GM12878 (cell line): ENCODE measurements around the gene YJU2. TPM values are rescaled to one million over a fixed set of nuclear protein-coding genes. Genes with fewer than 3 reads are reported as not detected.

Source experiments
- ATAC-seq: fragments of 200-7000 bp; cut with Tn5 transposase; 3 replicates; pipeline ENCODE4 v1.9.1; 2020; ENCODE audit warnings: mild to moderate bottlenecking, moderate library complexity
- BruUV-seq: library from RNA; stranded (reverse); fragments of 400-500 nt; replicated peaks from 2 replicates; lab custom pipeline; 2021; lab: Mats Ljungman, UMichigan
- CTCF ChIA-PET: fragments of 300-600 bp; sonication (Branson Sonifier 250); formaldehyde crosslinking; extraction: SDS; loops from one replicate; lab custom pipeline; 2021; ENCODE audit warnings: inconsistent platforms; lab: Yijun Ruan, JAX
- POLR2A ChIA-PET: fragments of 350-600 bp; formaldehyde crosslinking; extraction: SDS; loops from one replicate; lab custom pipeline; 2021; ENCODE audit warnings: inconsistent platforms; lab: Charles Lee
- RAD21 ChIA-PET: fragments of 300-600 bp; sonication (Branson Sonifier 250); formaldehyde crosslinking; loops from one replicate; lab custom pipeline; 2023; ENCODE audit warnings: antibody characterized with exemption; ENCODE audit not compliant: unreplicated experiment; lab: Charles Lee
- SMC1A ChIA-PET: fragments of 300-600 bp; sonication (Branson Sonifier 250); formaldehyde crosslinking; loops from one replicate; lab custom pipeline; 2023; ENCODE audit not compliant: unreplicated experiment, uncharacterized antibody; lab: Charles Lee
- DNase-seq: peaks from one replicate; pipeline ENCODE4 v3.0.0-alpha.2; 2011; ENCODE audit warnings: low read depth, low spot score
- FAIRE-seq: peaks from 3 replicates; lab custom pipeline; 2011; peaks lifted over from hg19 to GRCh38; lab: Jason Lieb, UNC
- H2AFZ ChIP-seq: 2 replicates; pipeline ENCODE4 v1.6.0; 2011; ENCODE audit warnings: low read depth, low read length, control low read depth; ENCODE audit not compliant: control insufficient read depth
- H3K27ac ChIP-seq: 2 replicates; pipeline ENCODE4 v1.5.1; 2011; ENCODE audit warnings: control low read depth; ENCODE audit not compliant: control insufficient read depth, insufficient read depth
- H3K27me3 ChIP-seq, 2 experiments: replicated peaks in 1 of 2; 2 replicates each; pipeline versions ENCODE4 v1.6.0 to v1.6.1; 2011; ENCODE audit warnings: low read length in 1 of 2; ENCODE audit not compliant: control insufficient read depth in 2 of 2, insufficient read depth in 2 of 2
- H3K36me3 ChIP-seq, 2 experiments: 2 replicates each; pipeline ENCODE4 v1.5.1; 2011; ENCODE audit warnings: low read length in 1 of 2; ENCODE audit not compliant: control insufficient read depth in 2 of 2, insufficient read depth in 2 of 2
- H3K4me1 ChIP-seq: 2 replicates; pipeline ENCODE4 v1.6.1; 2011; ENCODE audit warnings: mild to moderate bottlenecking, low read length, moderate library complexity, mixed read lengths; ENCODE audit not compliant: control insufficient read depth, insufficient read depth
- H3K4me2 ChIP-seq: 2 replicates; pipeline ENCODE4 v1.6.0; 2011; ENCODE audit warnings: control low read depth; ENCODE audit not compliant: control insufficient read depth, insufficient read depth
- H3K4me3 ChIP-seq: fragments of 200-600 bp; sonication (generic); 2 replicates; pipeline ENCODE4 v1.5.1; 2016
- H3K79me2 ChIP-seq: 2 replicates; pipeline ENCODE4 v1.6.0; 2011; ENCODE audit warnings: low read length; ENCODE audit not compliant: control insufficient read depth, insufficient read depth
- H3K9ac ChIP-seq: 2 replicates; pipeline ENCODE4 v1.8.0; 2011; ENCODE audit warnings: low read length, control low read depth, mixed read lengths; ENCODE audit not compliant: control insufficient read depth, insufficient read depth
- H3K9me3 ChIP-seq: replicated peaks from 3 replicates; pipeline ENCODE4 v1.5.1; 2011; ENCODE audit warnings: mild to moderate bottlenecking, low read length; ENCODE audit not compliant: control insufficient read depth, insufficient read depth
- H4K20me1 ChIP-seq: 2 replicates; pipeline ENCODE4 v1.6.0; 2011; ENCODE audit not compliant: control insufficient read depth, insufficient read depth
- FOXK2 ChIP-seq: fragments of 450-650 bp; IDR thresholded peaks from 2 replicates; pipeline ENCODE4 v1.6.1; 2017; ENCODE audit warnings: mild to moderate bottlenecking, moderate library complexity
- KAT2A ChIP-seq: conservative IDR thresholded peaks from 2 replicates; pipeline ENCODE4 v1.6.1; 2011; ENCODE audit warnings: low read depth, low read length; ENCODE audit not compliant: control insufficient read depth
- NBN ChIP-seq: fragments of 450-650 bp; IDR thresholded peaks from 2 replicates; pipeline ENCODE4 v1.6.1; 2016
- NR2C2 ChIP-seq: IDR thresholded peaks from 2 replicates; pipeline ENCODE4 v1.6.1; 2011; ENCODE audit warnings: borderline replicate concordance, low read depth; ENCODE audit not compliant: control insufficient read depth, insufficient read length
- SREBF1 ChIP-seq: IDR thresholded peaks from 2 replicates; pipeline ENCODE4 v1.6.1; 2012; ENCODE audit warnings: mild to moderate bottlenecking, low read length
- SREBF2 ChIP-seq: IDR thresholded peaks from 2 replicates; pipeline ENCODE4 v1.6.1; 2012; ENCODE audit warnings: mild to moderate bottlenecking, low read length
- TCF7 ChIP-seq: IDR thresholded peaks from 2 replicates; pipeline ENCODE4 v1.6.1; 2014; ENCODE audit warnings: antibody characterized with exemption, borderline replicate concordance
- YY1 ChIP-seq: IDR thresholded peaks from 2 replicates; pipeline ENCODE4 v1.6.1; 2011; ENCODE audit warnings: low read depth, mild to moderate bottlenecking, low read length
- ZBED1 ChIP-seq: IDR thresholded peaks from 2 replicates; pipeline ENCODE4 v1.6.1; 2016; ENCODE audit warnings: borderline replicate concordance
- ZNF274 ChIP-seq: IDR thresholded peaks from one replicate; pipeline ENCODE4 v1.8.0; 2011; ENCODE audit not compliant: insufficient read length, insufficient read depth
- WGBS: methylation state at CpG from one replicate; pipeline ENCODE4 v1.1.6; 2016; ENCODE audit warnings: low lambda C conversion rate; ENCODE audit not compliant: insufficient replicate concordance, insufficient coverage; ENCODE audit errors: missing lambda C conversion rate; 5-methylcytosine and 5-hydroxymethylcytosine counted together
- in situ Hi-C: fragments of 300-500 bp; cut with MboI; formaldehyde crosslinking; loops from 9 replicates; pipeline ENCODE4 v1.14.3; 2018; ENCODE audit warnings: mixed read lengths
- intact Hi-C: fragments of 100-400 bp; cut with micrococcal nuclease; formaldehyde crosslinking; loops from one replicate; pipeline ENCODE4 v1.14.2; 2022; ENCODE audit not compliant: unreplicated experiment
- polyA plus RNA-seq, 11 experiments: library from polyadenylated mRNA; depleted of rRNA in 4 of 11; unstranded in 6 of 11; stranded (reverse) in 5 of 11; fragments of >200 nt; fragmentation: Nextera tagmentation in 4 of 11; fragmentation: Illumina TruSeq in 1 of 11; extraction: Ambion mirVana in 4 of 11; extraction: Trizol in 1 of 11; gene quantifications; 1 replicate in 1 of 11; 2 replicates in 10 of 11; pipeline versions ENCODE4 v1.2.1 to v1.2.3, GENCODE V29; 2011 to 2016; ENCODE audit warnings: inconsistent platforms in 2 of 11, missing spikeins in 2 of 11, low read depth in 1 of 11
- total RNA-seq, 4 experiments: library from RNA; depleted of rRNA in 3 of 4; stranded (reverse); fragments of >200 nt in 3 of 4; fragmentation: Illumina TruSeq in 1 of 4; extraction: Trizol in 1 of 4; gene quantifications; 2 replicates each; pipeline versions ENCODE4 v1.2.1 to v1.2.3, GENCODE V29; 2013 to 2021
- TF ChIP-seq, protein P1 (sequence below), 3 experiments: IDR thresholded peaks in 2 of 3; conservative IDR thresholded peaks in 1 of 3; 2 replicates each; pipeline ENCODE4 v1.5.1; 2011; ENCODE audit warnings: low read depth in 3 of 3, low read length in 3 of 3, mild to moderate bottlenecking in 3 of 3, control low read depth in 2 of 3, moderate library complexity in 2 of 3, inconsistent platforms in 1 of 3, mixed read lengths in 1 of 3; ENCODE audit not compliant: control insufficient read depth in 2 of 3, insufficient read depth in 1 of 3; ENCODE audit errors: extremely low read depth in 1 of 3
- TF ChIP-seq, protein P2 (sequence below): IDR thresholded peaks from 2 replicates; pipeline ENCODE4 v1.6.1; 2012; ENCODE audit warnings: low read depth, low read length, improper control_type of control experiment

The YJU2 gene
- total and polyA plus RNA-seq, 10 of the 15 experiments (the other 5 are each of a cell fraction or from before 2014, with no cell fraction given): 0.26 to 40.7 (median 23.8) TPM

DNA sequence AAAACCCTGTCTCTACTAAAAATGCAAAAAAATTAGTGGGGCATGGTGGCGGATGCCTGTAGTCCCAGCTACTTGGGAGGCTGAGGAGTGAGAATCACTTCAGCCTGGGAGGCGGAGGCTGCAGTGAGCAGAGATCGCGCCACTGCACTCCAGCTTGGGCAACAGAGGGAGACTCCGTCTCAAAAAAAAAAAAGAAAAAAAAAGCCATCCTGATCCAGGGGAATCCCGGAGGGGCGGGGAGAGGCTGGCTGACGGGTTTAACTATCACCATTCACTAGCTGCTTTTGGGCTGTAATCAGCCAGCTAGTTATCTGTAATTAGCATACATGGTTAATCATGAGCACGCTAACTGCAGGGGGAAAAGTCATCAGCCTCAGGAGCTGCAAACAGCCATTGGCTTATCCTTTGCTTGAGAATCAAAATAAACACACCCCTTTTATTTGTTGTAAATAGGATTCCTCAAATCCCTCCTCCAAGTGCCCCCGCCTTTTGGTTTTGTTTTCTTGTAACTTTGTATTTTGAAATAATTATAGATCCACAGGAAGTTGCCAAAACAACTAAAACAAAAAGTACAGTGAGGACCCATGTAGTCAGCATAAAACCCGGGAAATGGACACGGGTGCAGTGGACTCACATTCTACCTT, 67.1 kb downstream of the YJU2 start:
- Histone ChIP-seq H3K4me1 (no peaks in the 10 kb centered on the region), H3K79me2 (no peaks in the 10 kb centered on the region), H4K20me1 (no peaks in the 10 kb centered on the region), H3K27ac (no peak overlapping the region), H3K4me2 (no peak overlapping the region), H2AFZ (no peak overlapping the region), H3K9ac (no peak overlapping the region), H3K9me3 (no peaks in the 10 kb centered on the region; the same call in 2 of the 3 replicates), H3K36me3 (no peaks in the 10 kb centered on the region), H3K27me3 (no peaks in the 10 kb centered on the region), H3K4me3 (no peak overlapping the region)
- intact Hi-C loops: no loop called here
- TF ChIP-seq, protein P1, sequence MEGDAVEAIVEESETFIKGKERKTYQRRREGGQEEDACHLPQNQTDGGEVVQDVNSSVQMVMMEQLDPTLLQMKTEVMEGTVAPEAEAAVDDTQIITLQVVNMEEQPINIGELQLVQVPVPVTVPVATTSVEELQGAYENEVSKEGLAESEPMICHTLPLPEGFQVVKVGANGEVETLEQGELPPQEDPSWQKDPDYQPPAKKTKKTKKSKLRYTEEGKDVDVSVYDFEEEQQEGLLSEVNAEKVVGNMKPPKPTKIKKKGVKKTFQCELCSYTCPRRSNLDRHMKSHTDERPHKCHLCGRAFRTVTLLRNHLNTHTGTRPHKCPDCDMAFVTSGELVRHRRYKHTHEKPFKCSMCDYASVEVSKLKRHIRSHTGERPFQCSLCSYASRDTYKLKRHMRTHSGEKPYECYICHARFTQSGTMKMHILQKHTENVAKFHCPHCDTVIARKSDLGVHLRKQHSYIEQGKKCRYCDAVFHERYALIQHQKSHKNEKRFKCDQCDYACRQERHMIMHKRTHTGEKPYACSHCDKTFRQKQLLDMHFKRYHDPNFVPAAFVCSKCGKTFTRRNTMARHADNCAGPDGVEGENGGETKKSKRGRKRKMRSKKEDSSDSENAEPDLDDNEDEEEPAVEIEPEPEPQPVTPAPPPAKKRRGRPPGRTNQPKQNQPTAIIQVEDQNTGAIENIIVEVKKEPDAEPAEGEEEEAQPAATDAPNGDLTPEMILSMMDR (IDR thresholded peaks at IDR 0.05 in 2 of 3, conservative IDR thresholded peaks at IDR 0.05 in 1 of 3; ENCODE audit: control insufficient read depth in 2 of 3, extremely low read depth in 1 of 3, insufficient read depth in 1 of 3, low read depth in 3 of 3, low read length in 3 of 3): no peak
- TF ChIP-seq ZNF274 (no peak), ZBED1 (no peak), SREBF1 (no peak), YY1 (no peak), TCF7 (no peak), KAT2A (no peak), NBN (no peak), NR2C2 (no peak), FOXK2 (no peak), SREBF2 (no peak)
- TF ChIP-seq, protein P2, sequence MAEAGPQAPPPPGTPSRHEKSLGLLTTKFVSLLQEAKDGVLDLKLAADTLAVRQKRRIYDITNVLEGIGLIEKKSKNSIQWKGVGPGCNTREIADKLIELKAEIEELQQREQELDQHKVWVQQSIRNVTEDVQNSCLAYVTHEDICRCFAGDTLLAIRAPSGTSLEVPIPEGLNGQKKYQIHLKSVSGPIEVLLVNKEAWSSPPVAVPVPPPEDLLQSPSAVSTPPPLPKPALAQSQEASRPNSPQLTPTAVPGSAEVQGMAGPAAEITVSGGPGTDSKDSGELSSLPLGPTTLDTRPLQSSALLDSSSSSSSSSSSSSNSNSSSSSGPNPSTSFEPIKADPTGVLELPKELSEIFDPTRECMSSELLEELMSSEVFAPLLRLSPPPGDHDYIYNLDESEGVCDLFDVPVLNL: no peak
- no peak for ATAC-seq
- ChIA-PET RAD21 (no interaction called here), CTCF (interaction anchor here (1.2 to 1.3 kb wide), 2 partner anchors 9 to 41 kb away, joined by 3 read pairs; no protein-coding TSS in a partner anchor), POLR2A (no interaction called here), SMC1A (no interaction called here)
- in situ Hi-C loops: no loop called here
- no peak for DNase-seq
- no peak for FAIRE-seq
- no TSS peak for BruUV-seq
- 58% methylated on average over 9 of the region's 12 CpGs for WGBS
